ENCODE results near the gene HINFP. TPM values are rescaled to one million over a fixed set of nuclear protein-coding genes. Genes with fewer than 3 reads are reported as not detected.

Gene HINFP
- total RNA-seq, 4 donors from 2014 or later: 24.0 to 37.7 (median 33.2) TPM

DNA sequence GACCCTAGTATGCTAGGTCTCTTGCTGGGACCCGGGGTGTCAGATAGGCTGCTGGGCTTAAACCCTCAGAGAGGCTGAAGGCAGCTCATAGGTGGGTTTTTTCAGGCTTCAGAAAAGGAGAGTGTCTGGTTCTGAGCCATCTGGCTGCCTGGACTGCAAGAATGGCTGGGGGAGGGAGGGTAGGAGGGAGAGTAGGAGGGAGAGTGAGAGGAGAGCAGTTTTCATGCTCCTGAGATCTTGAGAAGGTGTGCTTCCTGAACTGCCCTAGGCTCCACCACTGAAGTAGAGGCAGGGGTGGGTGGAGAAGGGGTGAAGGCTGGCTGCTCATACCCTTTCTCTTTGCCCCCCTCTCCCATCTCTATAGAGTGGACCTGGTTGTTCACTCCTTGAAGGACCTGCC lies 32.1 kb upstream of the HINFP start:
- intact Hi-C loops (cut with DNase I): no loop called here
- Histone ChIP-seq H3K4me3 (replicated peaks in 1 of 3) (no peak overlapping the region), H3K36me3 (no peaks in the 10 kb centered on the region), H3K9me3 (no peaks in the 10 kb centered on the region), H3K27me3 (no peaks in the 10 kb centered on the region), H3K4me1 (peaks cover 20 to 48% of the 10 kb centered on the region in 2 donors), H3K27ac (no peak overlapping the region)
- DNase-seq: peak in 1 of 2 donors; percentile 39
- TF ChIP-seq, protein P1, sequence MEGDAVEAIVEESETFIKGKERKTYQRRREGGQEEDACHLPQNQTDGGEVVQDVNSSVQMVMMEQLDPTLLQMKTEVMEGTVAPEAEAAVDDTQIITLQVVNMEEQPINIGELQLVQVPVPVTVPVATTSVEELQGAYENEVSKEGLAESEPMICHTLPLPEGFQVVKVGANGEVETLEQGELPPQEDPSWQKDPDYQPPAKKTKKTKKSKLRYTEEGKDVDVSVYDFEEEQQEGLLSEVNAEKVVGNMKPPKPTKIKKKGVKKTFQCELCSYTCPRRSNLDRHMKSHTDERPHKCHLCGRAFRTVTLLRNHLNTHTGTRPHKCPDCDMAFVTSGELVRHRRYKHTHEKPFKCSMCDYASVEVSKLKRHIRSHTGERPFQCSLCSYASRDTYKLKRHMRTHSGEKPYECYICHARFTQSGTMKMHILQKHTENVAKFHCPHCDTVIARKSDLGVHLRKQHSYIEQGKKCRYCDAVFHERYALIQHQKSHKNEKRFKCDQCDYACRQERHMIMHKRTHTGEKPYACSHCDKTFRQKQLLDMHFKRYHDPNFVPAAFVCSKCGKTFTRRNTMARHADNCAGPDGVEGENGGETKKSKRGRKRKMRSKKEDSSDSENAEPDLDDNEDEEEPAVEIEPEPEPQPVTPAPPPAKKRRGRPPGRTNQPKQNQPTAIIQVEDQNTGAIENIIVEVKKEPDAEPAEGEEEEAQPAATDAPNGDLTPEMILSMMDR (IDR thresholded peaks at IDR 0.05): no peak
- TF ChIP-seq POLR2A (IDR thresholded peaks at IDR 0.05): no peak
- 32 to 75% methylated on average over 1 of the region's 1 CpG for WGBS, 2 donors

DNA sequence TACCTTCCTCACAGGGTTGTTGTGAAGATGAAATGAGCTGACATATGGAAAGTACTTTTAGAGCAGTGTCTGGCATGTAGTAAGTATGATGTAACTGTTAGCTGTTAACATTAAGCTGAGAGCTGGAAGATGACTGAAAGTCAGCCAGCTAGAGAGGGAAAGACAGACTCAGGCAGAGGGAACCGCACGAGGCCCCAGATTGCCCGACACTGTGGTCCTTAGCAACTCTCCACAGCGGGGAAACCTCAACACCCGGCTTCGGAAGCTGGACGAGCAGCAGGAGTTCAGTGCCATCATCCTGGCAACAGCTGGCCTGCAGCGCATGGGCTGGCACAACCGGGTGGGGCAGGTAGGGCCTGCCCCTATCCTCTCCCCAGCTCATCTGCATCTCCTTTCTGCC lies 30.2 kb upstream of the HINFP start:
- Histone ChIP-seq H3K27ac (no peak overlapping the region), H3K27me3 (no peaks in the 10 kb centered on the region), H3K4me3 (replicated peaks in 1 of 3) (no peak overlapping the region), H3K4me1 (peaks cover 12 to 40% of the 10 kb centered on the region in 2 donors), H3K36me3 (no peaks in the 10 kb centered on the region), H3K9me3 (no peaks in the 10 kb centered on the region)
- intact Hi-C loops (cut with DNase I): no loop called here
- no peak for DNase-seq
- 85 to 86% methylated on average over 9 of the region's 9 CpGs for WGBS, 2 donors
- no peak for TF ChIP-seq POLR2A (IDR thresholded peaks at IDR 0.05)
- TF ChIP-seq, protein P1 (IDR thresholded peaks at IDR 0.05): no peak

DNA sequence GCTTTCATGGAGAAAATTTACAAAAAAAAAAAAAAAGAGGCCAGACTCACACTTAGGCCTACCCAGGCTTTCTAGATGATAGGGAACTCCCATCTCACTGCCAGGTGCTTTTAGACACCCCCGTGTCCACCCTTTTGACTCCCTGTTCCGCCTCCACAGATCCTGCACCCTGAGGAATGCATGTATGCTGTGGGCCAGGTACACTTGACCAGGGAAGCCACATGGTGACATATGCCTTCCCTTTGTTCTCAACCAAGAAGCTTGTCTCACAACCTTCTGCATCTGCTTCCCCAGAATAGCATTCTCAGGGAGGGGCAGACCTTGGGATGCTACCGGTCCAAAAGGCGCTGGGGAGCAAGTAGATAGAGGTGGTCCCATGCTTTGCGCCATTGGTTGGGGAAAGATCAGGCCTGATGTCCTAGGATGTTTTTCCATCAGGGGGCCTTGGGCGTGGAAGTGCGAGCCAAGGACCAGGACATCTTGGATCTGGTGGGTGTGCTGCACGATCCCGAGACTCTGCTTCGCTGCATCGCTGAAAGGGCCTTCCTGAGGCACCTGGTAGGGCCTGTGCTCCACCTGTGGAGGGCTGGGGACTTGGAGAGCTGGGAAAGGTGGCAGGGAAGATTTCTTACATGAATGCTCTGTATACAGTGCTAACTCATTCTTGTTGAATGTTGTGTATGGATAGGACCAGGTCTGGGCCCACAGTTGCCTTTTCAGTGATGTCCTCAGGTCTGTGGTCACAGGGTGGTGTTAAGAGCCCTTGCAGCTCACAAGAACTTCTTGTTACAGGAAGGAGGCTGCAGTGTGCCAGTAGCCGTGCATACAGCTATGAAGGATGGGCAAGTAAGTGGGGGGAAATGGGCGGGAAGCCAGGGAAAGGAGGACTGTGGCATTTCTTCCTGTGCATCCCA lies 29.2 kb upstream of the HINFP start:
- Histone ChIP-seq H3K27ac (no peak overlapping the region), H3K4me3 (replicated peaks in 1 of 3) (no peak overlapping the region), H3K36me3 (peaks cover 0 to 2% of the 10 kb centered on the region in 2 donors), H3K4me1 (peaks cover 12 to 39% of the 10 kb centered on the region in 2 donors), H3K27me3 (no peaks in the 10 kb centered on the region), H3K9me3 (no peaks in the 10 kb centered on the region)
- WGBS, 2 donors: 74 to 81% methylated on average over 12 to 13 of the region's 13 CpGs
- DNase-seq: peak; percentile 30 to 66
- no peak for TF ChIP-seq POLR2A (IDR thresholded peaks at IDR 0.05)
- TF ChIP-seq, protein P1 (IDR thresholded peaks at IDR 0.05): no peak
- intact Hi-C loops (cut with DNase I): no loop called here

DNA sequence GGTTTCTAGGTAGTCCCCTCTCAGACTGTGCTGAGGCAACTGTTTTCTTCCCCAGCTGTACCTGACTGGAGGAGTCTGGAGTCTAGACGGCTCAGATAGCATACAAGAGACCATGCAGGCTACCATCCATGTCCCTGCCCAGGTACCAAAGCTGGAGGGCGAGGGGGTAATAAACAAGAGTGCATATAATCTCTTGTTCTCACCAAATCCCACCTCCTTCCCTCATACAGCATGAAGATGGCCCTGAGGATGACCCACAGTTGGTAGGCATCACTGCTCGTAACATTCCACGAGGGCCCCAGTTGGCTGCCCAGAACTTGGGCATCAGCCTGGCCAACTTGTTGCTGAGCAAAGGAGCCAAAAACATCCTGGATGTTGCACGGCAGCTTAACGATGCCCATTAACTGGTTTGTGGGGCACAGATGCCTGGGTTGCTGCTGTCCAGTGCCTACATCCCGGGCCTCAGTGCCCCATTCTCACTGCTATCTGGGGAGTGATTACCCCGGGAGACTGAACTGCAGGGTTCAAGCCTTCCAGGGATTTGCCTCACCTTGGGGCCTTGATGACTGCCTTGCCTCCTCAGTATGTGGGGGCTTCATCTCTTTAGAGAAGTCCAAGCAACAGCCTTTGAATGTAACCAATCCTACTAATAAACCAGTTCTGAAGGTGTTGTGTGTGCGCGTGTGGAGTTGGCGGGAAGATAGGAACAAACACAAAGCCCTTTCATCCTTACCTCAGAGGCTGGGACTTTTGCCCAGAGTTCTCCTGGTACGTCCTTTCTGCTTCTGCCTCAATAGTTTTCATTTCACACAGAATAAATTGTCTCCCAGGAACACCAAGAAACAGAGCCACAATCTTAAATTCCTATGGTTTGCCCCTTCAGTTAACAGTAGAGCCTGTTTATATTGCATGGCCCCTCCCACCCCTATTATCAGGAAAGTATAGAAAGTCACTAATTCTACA lies 28.2 kb upstream of the HINFP start:
- intact Hi-C loops (cut with DNase I): no loop called here
- peak; percentile 47 to 49 for DNase-seq
- WGBS, 2 donors: 57 to 60% methylated on average over 12 of the region's 12 CpGs
- Histone ChIP-seq H3K27me3 (no peaks in the 10 kb centered on the region), H3K9me3 (no peaks in the 10 kb centered on the region), H3K4me3 (replicated peaks in 1 of 3) (peak overlapping the region in 2 of 3 donors; percentile 69 to 79), H3K27ac (peak overlapping the region in 1 of 3 donors; percentile 91), H3K36me3 (peaks cover 7 to 11% of the 10 kb centered on the region in 2 donors), H3K4me1 (peaks cover 12 to 32% of the 10 kb centered on the region in 2 donors)
- TF ChIP-seq POLR2A (IDR thresholded peaks at IDR 0.05): no peak
- TF ChIP-seq, protein P1 (IDR thresholded peaks at IDR 0.05): no peak

All from thyroid gland (tissue), 4 donors.